NCI-H1092 (cell line): Measurements from ENCODE around the gene MAD2L2.

ENCODE experiments used
- DNase-seq: peaks from one replicate; lab custom pipeline; 2025; lab: John Stamatoyannopoulos, UW

The MAD2L2 gene

DNA sequence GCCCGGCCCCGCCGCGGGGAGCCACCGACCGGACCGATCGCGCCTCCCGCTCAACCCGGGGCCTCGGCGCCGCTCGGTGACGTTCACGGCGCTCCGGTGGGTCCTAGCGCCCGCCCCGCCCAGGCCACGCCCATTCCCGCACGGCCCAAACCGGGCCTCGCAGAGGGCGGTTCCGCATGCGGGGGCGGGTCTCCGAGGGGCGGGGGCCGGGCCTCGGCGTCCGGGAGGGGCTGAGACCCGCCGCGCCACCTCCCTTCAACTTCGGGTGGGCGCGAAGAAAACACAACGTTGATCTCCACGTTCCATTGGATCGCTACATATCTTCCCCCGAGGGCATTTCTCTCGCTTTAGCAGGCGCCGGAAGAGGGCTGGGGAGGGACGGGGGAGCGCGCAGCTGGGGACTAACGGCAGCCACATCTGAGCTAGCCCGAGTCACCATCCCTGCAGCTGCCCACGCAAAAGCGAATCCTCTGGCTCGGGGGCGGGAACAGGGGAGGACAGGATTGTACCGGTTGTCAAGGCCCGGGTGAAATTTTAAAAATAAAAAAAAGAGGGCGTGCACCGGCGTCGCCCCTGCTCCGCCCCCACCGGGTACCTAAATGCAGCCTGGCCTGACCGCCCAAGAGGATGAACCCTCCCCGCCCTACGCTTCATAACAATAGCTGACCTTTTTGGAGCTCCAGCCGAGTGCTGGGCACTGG lies at the start of gene MAD2L2:
TSS of gene MAD2L2 (minus strand) at position 78 of the 701 bp plus-strand sequence. CDS start 547 bp downstream, outside the sequence.
- peak; percentile 81 for DNase-seq

GRCh38 chr1:11730429-11730891 lies 49.5 kb upstream of the MAD2L2 start:
- DNase-seq = no peak

DNA sequence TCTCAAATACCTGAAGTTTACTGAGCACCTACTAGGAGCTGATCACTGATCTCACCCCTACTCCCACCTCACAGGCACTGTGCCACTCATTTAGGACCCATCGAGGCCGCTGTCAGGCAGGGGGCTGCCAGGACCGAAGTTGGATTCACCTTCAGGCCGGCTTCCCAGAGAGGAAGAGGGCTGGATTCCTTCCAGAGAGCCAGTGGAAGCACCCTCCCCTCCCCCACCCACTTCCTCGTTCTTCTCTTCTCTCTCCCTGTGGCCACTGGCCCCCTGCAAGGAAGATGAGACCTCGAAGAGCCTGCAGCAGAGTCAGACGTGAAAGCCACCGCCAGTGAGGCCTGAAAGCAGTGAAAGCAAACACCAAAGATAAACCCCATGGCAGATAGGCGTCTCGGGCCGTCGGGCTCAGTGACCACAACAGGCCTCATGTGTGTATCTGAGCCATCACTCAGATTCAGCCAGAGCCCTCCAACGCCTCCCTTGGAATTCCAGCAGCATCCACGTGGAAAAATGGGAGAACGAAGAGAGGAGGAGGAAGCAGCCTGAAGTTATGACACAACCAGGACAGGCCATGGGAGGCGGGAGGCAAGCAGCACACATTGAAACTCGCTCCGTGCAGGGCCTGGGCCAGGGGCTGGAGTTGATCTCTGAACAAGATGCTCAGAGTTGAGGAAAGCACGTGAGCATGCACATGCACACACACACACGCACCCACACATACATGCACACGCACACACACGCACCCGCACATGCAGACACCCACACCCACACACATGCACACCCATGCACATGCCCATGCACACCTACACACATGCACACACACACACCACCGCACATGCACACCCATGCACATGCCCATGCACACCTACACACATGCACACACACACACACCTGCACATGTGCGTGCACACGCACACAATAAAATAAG lies 48.8 kb upstream of the MAD2L2 start:
- no peak for DNase-seq

DNA sequence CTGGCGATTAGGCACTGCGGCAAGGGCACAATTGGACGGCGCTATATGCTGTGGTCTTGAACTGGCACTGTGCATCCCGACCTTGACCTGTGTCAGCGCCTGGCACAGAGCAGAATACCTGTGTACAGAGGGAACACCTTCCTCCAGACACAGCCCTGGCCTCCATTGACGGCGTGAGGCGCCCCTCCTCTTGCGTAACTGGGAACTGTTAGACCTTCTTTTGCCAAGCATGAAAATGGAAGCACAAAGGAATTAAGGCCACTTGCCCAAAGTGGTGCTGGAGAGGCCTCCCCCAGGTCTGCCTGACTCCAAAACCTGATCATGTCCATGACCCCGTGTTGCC lies 48.2 kb upstream of the MAD2L2 start:
- no peak for DNase-seq

- DNase-seq = no peak
Measured at GRCh38 chr1:11728126-11728806, 47.3 kb upstream of the MAD2L2 start.

GRCh38 chr1:11727119-11727518 lies 46.2 kb upstream of the MAD2L2 start:
- no peak for DNase-seq

- DNase-seq = no peak
Measured at GRCh38 chr1:11725616-11726015, 44.7 kb upstream of the MAD2L2 start.

GRCh38 chr1:11722538-11722937 lies 41.6 kb upstream of the MAD2L2 start:
- DNase-seq = no peak

- DNase-seq = no peak
Measured at GRCh38 chr1:11721311-11721710, 40.4 kb upstream of the MAD2L2 start.

DNA sequence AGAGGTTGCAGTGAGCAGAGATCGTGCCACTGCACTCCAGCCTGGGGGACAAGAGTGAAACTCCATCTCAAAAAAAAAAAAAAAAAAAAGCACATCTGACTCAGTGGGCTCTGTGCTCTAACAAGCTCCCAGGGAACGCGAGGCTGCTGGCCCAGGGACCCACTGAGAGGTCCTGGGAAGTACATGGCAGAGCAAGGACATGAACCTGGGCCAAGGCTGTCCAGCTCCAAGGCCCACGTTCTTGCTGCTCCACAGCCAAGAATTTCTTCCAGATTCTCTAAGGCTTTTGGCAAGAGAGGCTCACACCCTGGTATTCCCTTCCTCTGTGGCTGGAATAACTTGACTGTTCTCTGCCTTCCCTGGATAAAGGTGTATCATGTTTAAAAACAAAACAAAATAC lies 39.6 kb upstream of the MAD2L2 start:
- no peak for DNase-seq

- DNase-seq = no peak
Measured at GRCh38 chr1:11720033-11720376, 39.1 kb upstream of the MAD2L2 start.

DNA sequence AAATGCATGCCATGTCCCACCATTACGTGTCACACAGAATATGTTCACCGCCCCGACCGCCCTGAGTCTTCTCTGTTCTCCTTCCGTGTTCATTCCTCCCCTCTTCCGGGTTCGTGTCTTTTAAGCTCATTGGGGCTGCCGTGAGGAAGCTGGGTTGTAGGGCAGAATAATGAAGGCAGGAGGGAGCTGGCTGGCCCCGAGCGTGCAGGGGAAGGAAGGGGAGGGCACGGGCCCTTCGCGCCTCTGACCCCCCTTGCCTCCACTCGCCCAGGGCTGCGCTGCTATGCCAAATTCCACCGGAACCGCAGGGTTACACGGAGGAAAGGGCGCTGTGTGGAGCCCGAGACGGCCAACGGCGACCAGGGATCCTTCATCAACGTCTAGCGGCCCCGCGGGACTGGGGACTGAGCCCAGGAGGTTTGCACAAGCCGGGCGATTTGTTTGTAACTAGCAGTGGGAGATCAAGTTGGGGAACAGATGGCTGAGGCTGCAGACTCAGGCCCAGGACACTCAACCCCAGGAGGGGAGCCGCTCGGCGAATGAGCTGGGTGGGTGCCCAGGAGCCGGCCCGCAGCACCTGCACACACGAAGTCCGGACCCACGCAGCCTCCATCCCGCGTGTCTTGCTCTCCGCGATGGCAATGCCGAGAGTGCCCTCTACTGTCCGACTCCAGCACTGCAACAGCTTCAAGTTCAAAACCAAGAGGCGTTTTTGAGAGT lies 38.5 kb upstream of the MAD2L2 start:
- peak; percentile 40 for DNase-seq

GRCh38 chr1:11714831-11715575 lies 34.1 kb upstream of the MAD2L2 start:
- DNase-seq = no peak

DNA sequence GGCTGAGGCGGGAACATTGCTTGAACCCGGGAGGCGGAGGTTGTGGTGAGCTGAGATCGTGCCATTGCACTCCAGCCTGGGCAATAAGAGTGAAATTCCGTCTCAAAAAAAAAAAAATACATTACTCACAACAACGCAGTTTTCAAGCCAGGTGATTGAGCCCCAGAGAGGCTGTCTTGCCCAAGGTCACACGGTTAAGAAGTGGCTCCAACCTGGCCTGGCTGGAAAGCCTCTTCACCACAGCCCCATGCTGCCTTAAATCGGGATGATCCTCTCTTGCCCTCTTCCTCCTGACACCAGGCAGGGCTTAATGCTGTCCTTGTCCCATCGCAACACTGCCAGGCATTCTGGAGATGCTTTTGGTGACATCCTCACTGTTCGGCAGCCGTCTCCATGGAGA lies 32.1 kb upstream of the MAD2L2 start:
- no peak for DNase-seq

- no peak for DNase-seq
Measured at GRCh38 chr1:11712285-11712684, 31.3 kb upstream of the MAD2L2 start.

DNA sequence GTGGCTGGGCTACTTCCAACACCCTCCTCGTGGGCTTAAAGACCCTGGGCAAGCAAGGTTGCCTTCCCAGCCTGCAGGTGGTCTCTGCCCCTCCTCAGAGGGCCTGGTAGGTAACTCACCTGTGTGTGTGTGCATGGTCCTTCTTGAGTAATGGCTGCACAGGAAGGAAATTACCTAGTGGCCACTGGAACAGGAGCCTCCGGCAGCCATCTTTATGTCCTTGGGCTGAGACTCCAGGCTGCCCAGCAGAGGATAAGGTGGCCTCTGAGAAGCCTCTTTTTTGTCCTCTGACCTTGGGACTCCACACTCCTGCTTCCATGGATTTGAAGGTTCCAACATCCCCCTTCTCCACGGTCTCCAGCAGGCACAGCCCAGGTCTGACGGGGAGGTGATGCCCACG lies 30.5 kb upstream of the MAD2L2 start:
- no peak for DNase-seq

- no peak for DNase-seq
Measured at GRCh38 chr1:11708554-11709350, 27.8 kb upstream of the MAD2L2 start.

- peak; percentile 90 for DNase-seq
Measured at GRCh38 chr1:11707621-11708276, 26.8 kb upstream of the MAD2L2 start.

GRCh38 chr1:11706292-11706691 lies 25.3 kb upstream of the MAD2L2 start:
- no peak for DNase-seq

DNA sequence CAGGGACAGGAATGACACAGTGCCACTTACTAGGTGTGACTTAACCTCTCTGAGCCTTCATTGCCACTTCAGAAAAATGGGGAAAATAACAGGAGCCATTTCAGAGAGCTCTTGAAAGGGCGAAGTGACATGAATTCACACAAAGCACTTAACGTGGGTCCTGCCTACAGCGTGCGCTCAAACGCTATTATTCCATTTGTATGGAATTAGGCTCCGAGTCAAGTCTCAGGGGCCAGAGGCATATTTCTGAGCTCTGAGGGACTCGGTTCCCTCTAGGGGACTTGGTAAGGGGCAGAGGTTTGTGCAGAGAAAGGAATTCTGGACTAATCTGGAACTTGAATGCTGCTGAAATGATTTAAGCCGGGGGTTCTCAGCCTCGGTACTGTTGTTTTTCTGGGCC lies 24.6 kb upstream of the MAD2L2 start:
- no peak for DNase-seq
